HEK293T (cell line): ENCODE measurements around the gene MMP20.

ENCODE experiments used
- CTCF ChIA-PET: fragments of 350-600 bp; formaldehyde crosslinking; extraction: SDS; loops from one replicate; lab custom pipeline; 2021; ENCODE audit warnings: antibody characterized with exemption, inconsistent platforms; lab: Yijun Ruan, JAX
- POLR2A ChIA-PET: fragments of 350-600 bp; formaldehyde crosslinking; extraction: SDS; loops from one replicate; lab custom pipeline; 2020; ENCODE audit warnings: antibody characterized with exemption, inconsistent platforms; lab: Yijun Ruan, JAX
- DNase-seq: peaks from one replicate; pipeline ENCODE4 v3.0.0; 2012; ENCODE audit warnings: mixed read lengths; ENCODE audit errors: extremely low spot score
- ARNT ChIP-seq: fragments of 450-650 bp; IDR thresholded peaks from 2 replicates; pipeline ENCODE4 v1.6.1; 2017; ENCODE audit warnings: mild to moderate bottlenecking
- BHLHE40 ChIP-seq: fragments of 450-650 bp; IDR thresholded peaks from 2 replicates; pipeline ENCODE4 v1.6.1; 2016; ENCODE audit warnings: mild to moderate bottlenecking, moderate library complexity, borderline replicate concordance
- CTBP1 ChIP-seq: fragments of 450-650 bp; IDR thresholded peaks from 2 replicates; pipeline ENCODE4 v1.6.1; 2016; ENCODE audit warnings: borderline replicate concordance
- ELF4 ChIP-seq: fragments of 450-650 bp; IDR thresholded peaks from 2 replicates; pipeline ENCODE4 v1.6.1; 2017; ENCODE audit warnings: antibody characterized with exemption
- FOXA1 ChIP-seq: fragments of 450-650 bp; IDR thresholded peaks from 2 replicates; pipeline ENCODE4 v1.6.1; 2016; ENCODE audit warnings: mild to moderate bottlenecking
- FOXK2 ChIP-seq: fragments of 450-650 bp; IDR thresholded peaks from 2 replicates; pipeline ENCODE4 v1.6.1; 2016; ENCODE audit warnings: mild to moderate bottlenecking
- FOXM1 ChIP-seq: fragments of 450-650 bp; IDR thresholded peaks from 2 replicates; pipeline ENCODE4 v1.6.1; 2017; ENCODE audit warnings: mild to moderate bottlenecking, borderline replicate concordance
- HDGF ChIP-seq: fragments of 450-650 bp; IDR thresholded peaks from 2 replicates; pipeline ENCODE4 v1.6.1; 2017; ENCODE audit warnings: antibody characterized with exemption, borderline replicate concordance
- L3MBTL2 ChIP-seq: fragments of 450-650 bp; conservative IDR thresholded peaks from 2 replicates; pipeline ENCODE4 v1.6.1; 2016; ENCODE audit warnings: mild to moderate bottlenecking
- LEF1 ChIP-seq: fragments of 450-650 bp; IDR thresholded peaks from 2 replicates; pipeline ENCODE4 v1.6.1; 2017; ENCODE audit warnings: mild to moderate bottlenecking, borderline replicate concordance
- NFRKB ChIP-seq: fragments of 450-650 bp; IDR thresholded peaks from 2 replicates; pipeline ENCODE4 v1.6.1; 2016; ENCODE audit warnings: mild to moderate bottlenecking, moderate library complexity
- PKNOX1 ChIP-seq: fragments of 450-650 bp; IDR thresholded peaks from 2 replicates; pipeline ENCODE4 v1.6.1; 2016
- SP1 ChIP-seq: fragments of 450-650 bp; IDR thresholded peaks from 2 replicates; pipeline ENCODE4 v1.6.1; 2017
- SUZ12 ChIP-seq: fragments of 450-650 bp; IDR thresholded peaks from 2 replicates; pipeline ENCODE4 v1.6.1; 2016; ENCODE audit warnings: mild to moderate bottlenecking
- TARDBP ChIP-seq: fragments of 450-650 bp; IDR thresholded peaks from 2 replicates; pipeline ENCODE4 v1.6.1; 2016
- ZNF384 ChIP-seq: fragments of 450-650 bp; IDR thresholded peaks from 2 replicates; pipeline ENCODE4 v1.6.1; 2016

Gene MMP20

DNA sequence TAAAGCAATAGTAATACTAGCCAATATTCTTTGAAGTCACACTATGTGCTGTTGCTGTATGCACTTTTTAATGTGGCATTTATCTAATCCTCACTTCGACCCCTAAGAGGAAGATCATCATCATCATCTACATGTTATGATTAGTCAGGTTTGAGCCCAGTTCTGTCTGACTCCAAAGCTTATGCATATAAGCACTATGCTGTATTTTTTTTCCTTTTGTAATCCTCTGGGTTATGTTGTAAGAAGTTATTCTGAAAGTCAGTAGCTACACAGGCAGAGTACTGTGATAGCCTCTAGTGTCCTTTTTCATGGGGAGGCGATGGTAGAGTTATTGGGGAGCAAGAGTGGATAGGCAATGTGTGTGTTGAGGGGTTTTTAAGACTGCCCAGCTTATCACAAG is 11.1 kb downstream of the MMP20 start:
- ChIA-PET POLR2A (no interaction called here), CTCF (interaction anchor here (0.6 to 2.0 kb wide), 14 partner anchors 9 to 344 kb away, joined by 3 to 17 read pairs (median 4); no protein-coding TSS in a partner anchor)
- DNase-seq: no peak
- TF ChIP-seq FOXK2 (no peak), TARDBP (no peak)

GRCh38 chr11:102613450-102613849 is 11.7 kb downstream of the MMP20 start:
- POLR2A ChIA-PET: no interaction called here
- DNase-seq: no peak
- CTCF ChIA-PET: interaction anchor here (0.6 to 2.0 kb wide), 17 partner anchors 8 to 344 kb away, joined by 3 to 17 read pairs (median 5); no protein-coding TSS in a partner anchor
- TF ChIP-seq PKNOX1 (no peak), FOXM1 (no peak), L3MBTL2 (no peak), TARDBP (no peak), ARNT (no peak), LEF1 (no peak), SP1 (no peak), NFRKB (no peak), ZNF384 (no peak), ELF4 (no peak), FOXA1 (no peak), SUZ12 (no peak), HDGF (no peak), BHLHE40 (no peak), CTBP1 (no peak), FOXK2 (no peak)

DNA sequence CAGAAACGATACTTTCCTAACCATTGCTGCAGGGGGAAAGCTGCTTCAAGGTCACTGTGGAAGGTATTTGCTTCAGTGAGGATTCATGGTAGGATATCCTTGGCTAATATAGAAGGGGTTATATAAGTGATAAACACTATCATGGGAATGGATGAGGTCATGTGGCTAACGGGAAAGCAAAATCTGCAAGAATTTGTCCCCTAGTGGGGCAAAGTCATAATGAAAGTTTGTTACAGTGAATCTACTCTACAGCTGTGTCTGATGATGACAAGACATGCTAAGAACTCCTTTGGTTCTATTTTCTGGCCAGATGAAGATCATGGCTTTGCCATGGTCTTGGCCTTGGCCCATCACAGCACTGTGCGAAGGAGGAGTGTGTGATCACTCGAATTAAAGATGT is 13.8 kb downstream of the MMP20 start:
- DNase-seq: no peak
- ChIA-PET POLR2A (no interaction called here), CTCF (interaction anchor here (0.5 to 1.0 kb wide), 2 partner anchors 270 to 1249 kb away, joined by 3 read pairs; no protein-coding TSS in a partner anchor)
- TF ChIP-seq L3MBTL2: no peak
- TF ChIP-seq TARDBP: no peak
- no peak for TF ChIP-seq SP1
- no peak for TF ChIP-seq LEF1
- TF ChIP-seq ARNT: no peak
- TF ChIP-seq ELF4: no peak
- TF ChIP-seq FOXK2: no peak
- TF ChIP-seq BHLHE40: no peak
- no peak for TF ChIP-seq NFRKB
- no peak for TF ChIP-seq CTBP1

DNA sequence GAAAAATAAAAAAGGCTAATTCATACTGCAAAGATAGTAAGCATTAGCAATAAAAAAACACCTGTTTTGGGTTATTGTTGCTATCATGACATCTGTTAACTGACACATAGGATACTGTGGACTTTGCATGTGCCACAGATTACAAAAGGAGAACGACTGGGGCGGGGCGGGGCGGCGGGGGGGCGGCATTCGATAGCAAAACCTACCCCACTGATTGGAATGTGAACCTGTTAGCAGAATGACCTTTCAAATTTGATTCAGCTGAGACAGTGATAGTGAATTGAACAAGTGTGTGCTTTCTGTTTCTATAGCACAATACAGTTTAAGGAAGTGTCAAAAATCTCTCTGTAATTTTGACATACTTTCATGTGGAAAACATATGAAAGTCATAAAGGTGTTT is 14.9 kb downstream of the MMP20 start:
- TF ChIP-seq TARDBP (no peak), CTBP1 (no peak), ELF4 (no peak), NFRKB (no peak), SUZ12 (no peak), PKNOX1 (no peak), BHLHE40 (no peak), ZNF384 (no peak), ARNT (no peak), FOXM1 (no peak), FOXA1 (no peak), HDGF (no peak), L3MBTL2 (no peak), FOXK2 (no peak), SP1 (no peak), LEF1 (no peak)
- no peak for DNase-seq
- ChIA-PET CTCF (no interaction called here), POLR2A (no interaction called here)

- DNase-seq: no peak
- POLR2A ChIA-PET: no interaction called here
- CTCF ChIA-PET: no interaction called here
- TF ChIP-seq L3MBTL2: no peak
- no peak for TF ChIP-seq TARDBP
- no peak for TF ChIP-seq SP1
- no peak for TF ChIP-seq ZNF384
- no peak for TF ChIP-seq FOXM1
- no peak for TF ChIP-seq BHLHE40
- no peak for TF ChIP-seq LEF1
- TF ChIP-seq SUZ12: no peak
- TF ChIP-seq PKNOX1: no peak
- no peak for TF ChIP-seq CTBP1
- no peak for TF ChIP-seq FOXA1
- TF ChIP-seq HDGF: no peak
- TF ChIP-seq FOXK2: no peak
These were observed 16.4 kb downstream of the MMP20 start for GRCh38 chr11:102608699-102609098.

GRCh38 chr11:102604875-102605274 is 20.3 kb downstream of the MMP20 start:
- TF ChIP-seq SUZ12: no peak
- no peak for TF ChIP-seq FOXK2
- TF ChIP-seq FOXA1: no peak
- TF ChIP-seq ARNT: no peak
- TF ChIP-seq HDGF: no peak
- no peak for TF ChIP-seq BHLHE40
- TF ChIP-seq FOXM1: no peak
- TF ChIP-seq LEF1: no peak
- no peak for TF ChIP-seq SP1
- TF ChIP-seq NFRKB: no peak
- no peak for TF ChIP-seq PKNOX1
- TF ChIP-seq L3MBTL2: no peak
- no peak for TF ChIP-seq ELF4
- no peak for TF ChIP-seq ZNF384
- TF ChIP-seq CTBP1: no peak
- TF ChIP-seq TARDBP: no peak
- POLR2A ChIA-PET: no interaction called here
- CTCF ChIA-PET: interaction anchor here (1.9 kb wide), 1 partner anchor 9 kb away, joined by 5 read pairs; no protein-coding TSS in a partner anchor
- DNase-seq: no peak
